GM18867 (cell line): ENCODE data around the gene MUSK.

Experiments
- ATAC-seq: cut with Tn5 transposase; IDR thresholded peaks from one replicate; pipeline ENCODE4 v1.9.1; 2021; ENCODE audit warnings: mild to moderate bottlenecking, moderate library complexity; ENCODE audit not compliant: unreplicated experiment

MUSK gene

GRCh38 chr9:110847671-110848070, 179.1 kb downstream of the MUSK start:
- ATAC-seq, result no peak

- ATAC-seq, result no peak
Observed at GRCh38 chr9:110850401-110851135, 182.0 kb downstream of the MUSK start.
